Measurements from ENCODE around the gene GAS6.

GAS6 gene

GRCh38 chr13:113783200-113783881 lies 80.5 kb downstream of the GAS6 start:
- H2AK5ac ChIP-seq (ENCODE audit: low read length), result no peak overlapping the region
- peaks cover 16% of the 10 kb centered on the region for H3K9me3 ChIP-seq (ENCODE audit: insufficient read depth, low read depth, low read length)
- no peak overlapping the region for H2AFZ ChIP-seq (ENCODE audit: insufficient read depth, low read length, poor library complexity)
- H3K27me3 ChIP-seq (ENCODE audit: insufficient read depth, low read length), result no peaks in the 10 kb centered on the region
- no peak overlapping the region for H2BK120ac ChIP-seq (ENCODE audit: insufficient read depth, low read length, poor library complexity)
- H3K14ac ChIP-seq (ENCODE audit: low read length), result no peak overlapping the region
- WGBS (ENCODE audit: extremely low coverage, insufficient coverage, insufficient read length), result no CpG with 5 or more reads among the region's 12 CpGs
- H3K4ac ChIP-seq (ENCODE audit: low read depth, low read length), result no peak overlapping the region
- H3K18ac ChIP-seq (ENCODE audit: low read length), result no peak overlapping the region
- no peak overlapping the region for H4K8ac ChIP-seq (ENCODE audit: low read depth, low read length)
- no peak overlapping the region for H3K9ac ChIP-seq (ENCODE audit: low read length)
- H4K12ac ChIP-seq (ENCODE audit: low read depth, low read length), result no peak overlapping the region
- H3K27ac ChIP-seq (ENCODE audit: low read depth, low read length), result no peak overlapping the region
- H3K4me3 ChIP-seq (ENCODE audit: low read depth, low read length), result no peak overlapping the region
- no peaks in the 10 kb centered on the region for H3K4me1 ChIP-seq (ENCODE audit: control insufficient read depth in 1 of 2, insufficient read depth in 2 of 2, low read length in 2 of 2)
- H2BK5ac ChIP-seq (ENCODE audit: low read depth, low read length, poor library complexity), result no peak overlapping the region
- H3K79me1 ChIP-seq (ENCODE audit: low read length), result no peaks in the 10 kb centered on the region
- no peak overlapping the region for H3K23ac ChIP-seq (ENCODE audit: low read length)
- no peak for DNase-seq
- no peak overlapping the region for H3K4me2 ChIP-seq (ENCODE audit: low read length)
- H4K91ac ChIP-seq (ENCODE audit: low read depth, low read length), result no peak overlapping the region
- H3K79me2 ChIP-seq (ENCODE audit: control insufficient read depth, insufficient read depth, low read length, poor library complexity), result no peaks in the 10 kb centered on the region
- H3K36me3 ChIP-seq (ENCODE audit: control insufficient read depth in 1 of 2, insufficient read depth in 2 of 2, low read length in 2 of 2), result no peaks in the 10 kb centered on the region
- no peak overlapping the region for H2BK12ac ChIP-seq (ENCODE audit: low read length)

GRCh38 chr13:113782472-113782871 lies 81.4 kb downstream of the GAS6 start:
- H3K4me1 ChIP-seq (ENCODE audit: control insufficient read depth in 1 of 2, insufficient read depth in 2 of 2, low read length in 2 of 2), result no peaks in the 10 kb centered on the region
- no peaks in the 10 kb centered on the region for H3K27me3 ChIP-seq (ENCODE audit: insufficient read depth, low read length)
- no peak overlapping the region for H4K91ac ChIP-seq (ENCODE audit: low read depth, low read length)
- no peak overlapping the region for H2AFZ ChIP-seq (ENCODE audit: insufficient read depth, low read length, poor library complexity)
- no peak overlapping the region for H3K27ac ChIP-seq (ENCODE audit: low read depth, low read length)
- no peak overlapping the region for H3K4me2 ChIP-seq (ENCODE audit: low read length)
- H3K36me3 ChIP-seq (ENCODE audit: control insufficient read depth in 1 of 2, insufficient read depth in 2 of 2, low read length in 2 of 2), result no peaks in the 10 kb centered on the region
- no peak overlapping the region for H3K18ac ChIP-seq (ENCODE audit: low read length)
- H3K14ac ChIP-seq (ENCODE audit: low read length), result no peak overlapping the region
- no peaks in the 10 kb centered on the region for H3K79me2 ChIP-seq (ENCODE audit: control insufficient read depth, insufficient read depth, low read length, poor library complexity)
- no peaks in the 10 kb centered on the region for H3K79me1 ChIP-seq (ENCODE audit: low read length)
- peaks cover 16% of the 10 kb centered on the region for H3K9me3 ChIP-seq (ENCODE audit: insufficient read depth, low read depth, low read length)
- H4K12ac ChIP-seq (ENCODE audit: low read depth, low read length), result no peak overlapping the region
- H2BK120ac ChIP-seq (ENCODE audit: insufficient read depth, low read length, poor library complexity), result no peak overlapping the region
- H4K8ac ChIP-seq (ENCODE audit: low read depth, low read length), result no peak overlapping the region
- DNase-seq, result no peak
- no peak overlapping the region for H3K23ac ChIP-seq (ENCODE audit: low read length)
- H3K4me3 ChIP-seq (ENCODE audit: low read depth, low read length), result no peak overlapping the region
- no CpG with 5 or more reads among the region's 14 CpGs for WGBS (ENCODE audit: extremely low coverage, insufficient coverage, insufficient read length)
- H3K9ac ChIP-seq (ENCODE audit: low read length), result no peak overlapping the region
- no peak overlapping the region for H2BK12ac ChIP-seq (ENCODE audit: low read length)
- H3K4ac ChIP-seq (ENCODE audit: low read depth, low read length), result no peak overlapping the region
- no peak overlapping the region for H2AK5ac ChIP-seq (ENCODE audit: low read length)
- H2BK5ac ChIP-seq (ENCODE audit: low read depth, low read length, poor library complexity), result no peak overlapping the region

DNA sequence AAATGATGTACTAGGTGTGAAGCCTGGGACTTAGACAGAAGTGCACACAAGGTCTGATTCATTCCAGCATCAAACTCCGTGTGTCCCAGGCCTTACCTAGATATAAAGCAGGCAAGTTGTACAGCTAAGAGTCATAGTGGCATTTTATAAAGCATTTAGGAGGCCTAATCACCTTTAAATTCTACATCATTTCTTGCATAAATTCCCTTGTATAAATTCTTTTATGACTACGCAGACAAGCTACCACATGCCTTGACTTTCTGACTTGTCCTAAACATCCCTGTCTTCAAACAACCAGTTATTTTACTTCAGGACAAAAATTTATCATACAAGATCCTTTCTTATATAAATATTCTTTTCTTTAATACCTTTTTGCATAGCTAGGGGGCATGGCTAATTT lies 82.3 kb downstream of the GAS6 start:
- Histone ChIP-seq H3K27ac (ENCODE audit: low read depth, low read length) (no peak overlapping the region), H3K79me1 (ENCODE audit: low read length) (no peaks in the 10 kb centered on the region), H2AK5ac (ENCODE audit: low read length) (no peak overlapping the region), H4K12ac (ENCODE audit: low read depth, low read length) (no peak overlapping the region), H3K27me3 (ENCODE audit: insufficient read depth, low read length) (no peaks in the 10 kb centered on the region), H4K8ac (ENCODE audit: low read depth, low read length) (no peak overlapping the region), H3K23ac (ENCODE audit: low read length) (no peak overlapping the region), H3K4ac (ENCODE audit: low read depth, low read length) (no peak overlapping the region), H3K9me3 (ENCODE audit: insufficient read depth, low read depth, low read length) (peaks cover 16% of the 10 kb centered on the region), H3K9ac (ENCODE audit: low read length) (no peak overlapping the region), H3K4me1 (ENCODE audit: control insufficient read depth in 1 of 2, insufficient read depth in 2 of 2, low read length in 2 of 2) (no peaks in the 10 kb centered on the region), H3K4me3 (ENCODE audit: low read depth, low read length) (no peak overlapping the region), H3K14ac (ENCODE audit: low read length) (no peak overlapping the region), H2BK120ac (ENCODE audit: insufficient read depth, low read length, poor library complexity) (no peak overlapping the region), H3K79me2 (ENCODE audit: control insufficient read depth, insufficient read depth, low read length, poor library complexity) (no peaks in the 10 kb centered on the region), H3K18ac (ENCODE audit: low read length) (no peak overlapping the region), H2BK5ac (ENCODE audit: low read depth, low read length, poor library complexity) (no peak overlapping the region), H2AFZ (ENCODE audit: insufficient read depth, low read length, poor library complexity) (no peak overlapping the region), H3K4me2 (ENCODE audit: low read length) (no peak overlapping the region), H4K91ac (ENCODE audit: low read depth, low read length) (no peak overlapping the region), H2BK12ac (ENCODE audit: low read length) (no peak overlapping the region), H3K36me3 (ENCODE audit: control insufficient read depth in 1 of 2, insufficient read depth in 2 of 2, low read length in 2 of 2) (no peaks in the 10 kb centered on the region)
- WGBS (ENCODE audit: extremely low coverage, insufficient coverage, insufficient read length), result no CpG with 5 or more reads among the region's 2 CpGs
- no peak for DNase-seq

DNA sequence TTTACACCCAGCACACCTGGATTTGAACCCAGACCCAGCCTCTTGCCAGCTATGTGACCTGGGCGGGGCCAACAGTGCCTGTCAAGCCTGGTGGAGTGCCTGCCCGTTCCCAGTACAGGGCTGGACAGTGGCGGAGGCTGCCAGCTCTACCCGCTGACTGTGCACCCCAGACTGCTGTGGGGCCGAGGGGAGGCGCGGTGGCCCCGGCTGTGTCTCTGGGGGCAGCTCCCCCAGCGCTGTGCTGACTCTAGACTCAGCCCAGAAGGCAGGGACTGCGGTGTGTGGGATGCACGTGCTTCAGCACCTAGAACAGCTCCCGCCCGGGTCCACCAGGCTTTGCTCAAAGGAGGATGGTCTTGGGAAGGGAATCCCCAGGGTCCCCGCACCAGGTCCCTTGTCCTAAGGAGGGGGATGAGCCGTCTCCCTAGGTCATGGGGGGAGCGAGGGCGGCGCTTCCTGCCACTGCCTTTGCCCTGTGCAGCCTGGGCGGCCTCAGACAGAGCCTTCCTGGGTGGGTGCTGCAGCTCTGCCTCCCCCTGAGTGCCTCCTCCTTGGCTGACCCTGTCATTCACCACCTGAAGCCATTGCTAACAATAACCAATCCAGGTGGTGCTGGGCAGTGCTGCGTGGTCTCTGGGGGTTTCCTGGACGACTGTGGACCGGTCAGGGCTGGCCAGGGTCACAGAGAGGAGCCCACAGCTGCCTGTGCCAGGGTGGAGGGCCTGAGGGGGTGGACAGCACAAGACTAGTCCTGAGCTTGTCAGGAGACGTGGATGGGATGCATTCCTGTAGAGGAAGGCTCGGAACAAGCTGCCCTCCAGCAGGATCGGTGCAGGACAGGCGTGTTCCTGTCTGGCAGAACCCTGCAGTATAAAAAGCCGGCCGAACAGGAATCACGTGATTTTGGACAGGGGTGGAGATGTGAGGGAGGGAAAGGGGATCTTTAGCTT lies 86.3 kb downstream of the GAS6 start:
- Histone ChIP-seq H2BK5ac (ENCODE audit: low read depth, low read length, poor library complexity) (no peak overlapping the region), H3K27ac (ENCODE audit: low read depth, low read length) (no peak overlapping the region), H3K79me2 (ENCODE audit: control insufficient read depth, insufficient read depth, low read length, poor library complexity) (no peaks in the 10 kb centered on the region), H3K4me1 (ENCODE audit: control insufficient read depth in 1 of 2, insufficient read depth in 2 of 2, low read length in 2 of 2) (no peaks in the 10 kb centered on the region), H3K9me3 (ENCODE audit: insufficient read depth, low read depth, low read length) (peaks cover 3% of the 10 kb centered on the region), H3K14ac (ENCODE audit: low read length) (no peak overlapping the region), H2BK12ac (ENCODE audit: low read length) (no peak overlapping the region), H4K8ac (ENCODE audit: low read depth, low read length) (no peak overlapping the region), H2BK120ac (ENCODE audit: insufficient read depth, low read length, poor library complexity) (no peak overlapping the region), H3K4me2 (ENCODE audit: low read length) (no peak overlapping the region), H2AK5ac (ENCODE audit: low read length) (no peak overlapping the region), H3K79me1 (ENCODE audit: low read length) (no peaks in the 10 kb centered on the region), H3K18ac (ENCODE audit: low read length) (no peak overlapping the region), H4K91ac (ENCODE audit: low read depth, low read length) (no peak overlapping the region), H3K27me3 (ENCODE audit: insufficient read depth, low read length) (no peaks in the 10 kb centered on the region), H2AFZ (ENCODE audit: insufficient read depth, low read length, poor library complexity) (no peak overlapping the region), H4K12ac (ENCODE audit: low read depth, low read length) (no peak overlapping the region), H3K36me3 (ENCODE audit: control insufficient read depth in 1 of 2, insufficient read depth in 2 of 2, low read length in 2 of 2) (no peaks in the 10 kb centered on the region), H3K4me3 (ENCODE audit: low read depth, low read length) (peak overlapping the region; percentile 23), H3K4ac (ENCODE audit: low read depth, low read length) (no peak overlapping the region), H3K23ac (ENCODE audit: low read length) (no peak overlapping the region), H3K9ac (ENCODE audit: low read length) (no peak overlapping the region)
- peak in 1 of 2 donors; percentile 10 for DNase-seq
- WGBS (ENCODE audit: extremely low coverage, insufficient coverage, insufficient read length), result no CpG with 5 or more reads among the region's 29 CpGs

Data from trophoblast cell (in vitro differentiated cells and primary cell).